Measurements from ENCODE around the gene UBN1. TPM values are rescaled to one million over a fixed set of nuclear protein-coding genes. Genes with fewer than 3 reads are reported as not detected.

UBN1 gene
- total RNA-seq, 4 donors from 2014 or later: 12.3 to 22.7 (median 19.6) TPM

GRCh38 chr16:4880006-4880580, 32.8 kb downstream of the UBN1 start:
- no peak for TF ChIP-seq POLR2A (IDR thresholded peaks at IDR 0.05)
- TF ChIP-seq, protein P1, sequence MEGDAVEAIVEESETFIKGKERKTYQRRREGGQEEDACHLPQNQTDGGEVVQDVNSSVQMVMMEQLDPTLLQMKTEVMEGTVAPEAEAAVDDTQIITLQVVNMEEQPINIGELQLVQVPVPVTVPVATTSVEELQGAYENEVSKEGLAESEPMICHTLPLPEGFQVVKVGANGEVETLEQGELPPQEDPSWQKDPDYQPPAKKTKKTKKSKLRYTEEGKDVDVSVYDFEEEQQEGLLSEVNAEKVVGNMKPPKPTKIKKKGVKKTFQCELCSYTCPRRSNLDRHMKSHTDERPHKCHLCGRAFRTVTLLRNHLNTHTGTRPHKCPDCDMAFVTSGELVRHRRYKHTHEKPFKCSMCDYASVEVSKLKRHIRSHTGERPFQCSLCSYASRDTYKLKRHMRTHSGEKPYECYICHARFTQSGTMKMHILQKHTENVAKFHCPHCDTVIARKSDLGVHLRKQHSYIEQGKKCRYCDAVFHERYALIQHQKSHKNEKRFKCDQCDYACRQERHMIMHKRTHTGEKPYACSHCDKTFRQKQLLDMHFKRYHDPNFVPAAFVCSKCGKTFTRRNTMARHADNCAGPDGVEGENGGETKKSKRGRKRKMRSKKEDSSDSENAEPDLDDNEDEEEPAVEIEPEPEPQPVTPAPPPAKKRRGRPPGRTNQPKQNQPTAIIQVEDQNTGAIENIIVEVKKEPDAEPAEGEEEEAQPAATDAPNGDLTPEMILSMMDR (IDR thresholded peaks at IDR 0.05): no peak
- no peaks in the 10 kb centered on the region for H3K9me3 ChIP-seq
- 91 to 98% methylated on average over 7 to 14 of the region's 17 CpGs for WGBS, 2 donors
- H3K4me3 ChIP-seq: no peak overlapping the region
- intact Hi-C loops (cut with DNase I): no loop called here
- H3K36me3 ChIP-seq: peaks cover 28 to 100% (median 58%) of the 10 kb centered on the region in 3 donors
- no peak overlapping the region for H3K27ac ChIP-seq
- H3K4me1 ChIP-seq: peaks cover 0 to 21% (median 0%) of the 10 kb centered on the region in 3 donors
- H3K27me3 ChIP-seq: no peaks in the 10 kb centered on the region
- no peak for DNase-seq

DNA sequence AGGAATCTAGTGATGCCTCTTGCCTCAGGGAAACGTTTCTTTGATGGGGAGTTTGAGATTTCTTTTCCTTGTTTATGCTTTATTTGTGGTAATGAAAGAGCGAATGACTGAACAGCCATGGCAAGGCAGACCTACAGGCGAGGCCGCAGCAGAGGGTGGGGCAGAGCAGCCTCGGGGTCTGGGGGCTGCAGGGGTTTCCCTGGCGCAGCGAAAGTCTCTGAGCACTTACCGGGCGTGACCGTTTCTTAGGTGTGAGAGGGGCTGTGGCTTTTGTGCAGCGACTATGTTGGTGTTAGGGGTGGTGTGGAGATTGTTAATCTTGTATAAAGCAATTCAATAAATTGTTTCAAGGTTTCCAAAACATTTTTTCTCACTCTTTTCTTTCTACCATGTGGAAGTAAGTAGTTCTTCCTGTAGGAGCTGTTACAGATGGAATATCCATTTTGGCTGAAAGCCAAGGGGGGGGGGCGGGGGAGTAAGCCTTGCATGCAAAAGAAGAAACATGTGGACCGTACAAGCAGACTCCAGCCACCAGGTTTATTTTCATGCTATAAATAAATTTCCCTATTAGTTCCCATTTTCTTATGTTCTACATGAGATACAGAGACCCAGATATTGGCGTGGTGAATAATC, 34.8 kb downstream of the UBN1 start:
- WGBS, 2 donors: 70% methylated on average over 13 to 14 of the region's 14 CpGs
- DNase-seq: no peak
- intact Hi-C loops (cut with DNase I): no loop called here
- Histone ChIP-seq H3K36me3 (peaks cover 42 to 100% (median 69%) of the 10 kb centered on the region in 3 donors), H3K27ac (no peak overlapping the region), H3K9me3 (no peaks in the 10 kb centered on the region), H3K4me1 (peaks cover 0 to 17% (median 0%) of the 10 kb centered on the region in 3 donors), H3K4me3 (no peak overlapping the region), H3K27me3 (no peaks in the 10 kb centered on the region)
- no peak for TF ChIP-seq POLR2A (IDR thresholded peaks at IDR 0.05)
- TF ChIP-seq, protein P1 (IDR thresholded peaks at IDR 0.05): no peak

GRCh38 chr16:4882633-4883285, 35.5 kb downstream of the UBN1 start:
- no peak for TF ChIP-seq POLR2A (IDR thresholded peaks at IDR 0.05)
- TF ChIP-seq, protein P1 (IDR thresholded peaks at IDR 0.05): no peak
- Histone ChIP-seq H3K4me1 (peaks cover 0 to 13% (median 0%) of the 10 kb centered on the region in 3 donors), H3K27ac (no peak overlapping the region), H3K4me3 (no peak overlapping the region), H3K36me3 (peaks cover 49 to 100% (median 71%) of the 10 kb centered on the region in 3 donors), H3K27me3 (no peaks in the 10 kb centered on the region), H3K9me3 (no peaks in the 10 kb centered on the region)
- intact Hi-C loops (cut with DNase I): no loop called here
- WGBS, 2 donors: 62 to 81% methylated on average over 8 to 9 of the region's 11 CpGs
- DNase-seq: no peak

DNA sequence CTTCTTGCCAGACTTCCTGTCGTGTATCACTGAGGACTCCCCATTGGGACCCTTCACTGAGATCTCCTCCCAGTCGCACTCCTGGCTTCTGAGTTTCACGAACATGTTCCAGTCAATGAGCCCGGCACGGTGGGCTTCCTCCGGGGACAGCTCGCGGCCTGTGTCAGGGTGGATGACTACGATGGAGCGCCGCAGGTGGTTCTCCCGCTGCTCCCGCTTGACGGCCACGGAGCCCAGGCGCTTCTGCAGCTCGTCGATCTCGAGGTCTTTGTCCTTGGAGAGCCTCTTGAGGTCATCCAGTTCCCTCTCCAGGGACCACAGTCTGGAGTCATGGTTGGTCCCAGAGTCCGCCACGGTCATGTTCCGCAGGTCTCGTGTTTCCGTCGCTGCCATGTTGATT, 36.2 kb downstream of the UBN1 start:
- peaks cover 55 to 100% (median 71%) of the 10 kb centered on the region in 3 donors for H3K36me3 ChIP-seq
- H3K27me3 ChIP-seq: no peaks in the 10 kb centered on the region
- H3K9me3 ChIP-seq: no peaks in the 10 kb centered on the region
- WGBS, 2 donors: 92 to 95% methylated on average over 19 to 20 of the region's 25 CpGs
- TF ChIP-seq POLR2A (IDR thresholded peaks at IDR 0.05): no peak
- TF ChIP-seq, protein P1 (IDR thresholded peaks at IDR 0.05): no peak
- intact Hi-C loops (cut with DNase I): no loop called here
- no peak overlapping the region for H3K27ac ChIP-seq
- no peak for DNase-seq
- peaks cover 0 to 13% (median 0%) of the 10 kb centered on the region in 3 donors for H3K4me1 ChIP-seq
- no peak overlapping the region for H3K4me3 ChIP-seq

- no peak overlapping the region for H3K27ac ChIP-seq
- no peak for DNase-seq
- no peak overlapping the region for H3K4me3 ChIP-seq
- TF ChIP-seq, protein P1 (IDR thresholded peaks at IDR 0.05): no peak
- no peak for TF ChIP-seq POLR2A (IDR thresholded peaks at IDR 0.05)
- WGBS, 2 donors: 92 to 93% methylated on average over 34 of the region's 34 CpGs
- H3K4me1 ChIP-seq: peaks cover 0 to 13% (median 0%) of the 10 kb centered on the region in 3 donors
- intact Hi-C loops (cut with DNase I): no loop called here
- no peaks in the 10 kb centered on the region for H3K9me3 ChIP-seq
- H3K27me3 ChIP-seq: no peaks in the 10 kb centered on the region
- peaks cover 55 to 100% (median 72%) of the 10 kb centered on the region in 3 donors for H3K36me3 ChIP-seq
Observed at GRCh38 chr16:4884209-4884608, 36.9 kb downstream of the UBN1 start.

Measured in esophagus squamous epithelium (tissue), 5 donors.